GM12878 (cell line): ENCODE results near the gene PARD6A. TPM values are rescaled to one million over a fixed set of nuclear protein-coding genes. Genes with fewer than 3 reads are reported as not detected.

Experiments
- ATAC-seq: fragments of 200-7000 bp; cut with Tn5 transposase; 3 replicates; pipeline ENCODE4 v1.9.1; 2020; ENCODE audit warnings: mild to moderate bottlenecking, moderate library complexity
- BruUV-seq: library from RNA; stranded (reverse); fragments of 400-500 nt; replicated peaks from 2 replicates; lab custom pipeline; 2021; lab: Mats Ljungman, UMichigan
- CTCF ChIA-PET: fragments of 300-600 bp; sonication (Branson Sonifier 250); formaldehyde crosslinking; extraction: SDS; loops from one replicate; lab custom pipeline; 2021; ENCODE audit warnings: inconsistent platforms; lab: Yijun Ruan, JAX
- POLR2A ChIA-PET: fragments of 350-600 bp; formaldehyde crosslinking; extraction: SDS; loops from one replicate; lab custom pipeline; 2021; ENCODE audit warnings: inconsistent platforms; lab: Charles Lee
- RAD21 ChIA-PET: fragments of 300-600 bp; sonication (Branson Sonifier 250); formaldehyde crosslinking; loops from one replicate; lab custom pipeline; 2023; ENCODE audit warnings: antibody characterized with exemption; ENCODE audit not compliant: unreplicated experiment; lab: Charles Lee
- SMC1A ChIA-PET: fragments of 300-600 bp; sonication (Branson Sonifier 250); formaldehyde crosslinking; loops from one replicate; lab custom pipeline; 2023; ENCODE audit not compliant: unreplicated experiment, uncharacterized antibody; lab: Charles Lee
- DNase-seq: peaks from one replicate; pipeline ENCODE4 v3.0.0-alpha.2; 2011; ENCODE audit warnings: low read depth, low spot score
- FAIRE-seq: peaks from 3 replicates; lab custom pipeline; 2011; peaks lifted over from hg19 to GRCh38; lab: Jason Lieb, UNC
- H2AFZ ChIP-seq: 2 replicates; pipeline ENCODE4 v1.6.0; 2011; ENCODE audit warnings: low read depth, low read length, control low read depth; ENCODE audit not compliant: control insufficient read depth
- H3K27ac ChIP-seq: 2 replicates; pipeline ENCODE4 v1.5.1; 2011; ENCODE audit warnings: control low read depth; ENCODE audit not compliant: control insufficient read depth, insufficient read depth
- H3K27me3 ChIP-seq, 2 experiments: replicated peaks in 1 of 2; 2 replicates each; pipeline versions ENCODE4 v1.6.0 to v1.6.1; 2011; ENCODE audit warnings: low read length in 1 of 2; ENCODE audit not compliant: control insufficient read depth in 2 of 2, insufficient read depth in 2 of 2
- H3K36me3 ChIP-seq, 2 experiments: 2 replicates each; pipeline ENCODE4 v1.5.1; 2011; ENCODE audit warnings: low read length in 1 of 2; ENCODE audit not compliant: control insufficient read depth in 2 of 2, insufficient read depth in 2 of 2
- H3K4me1 ChIP-seq: 2 replicates; pipeline ENCODE4 v1.6.1; 2011; ENCODE audit warnings: mild to moderate bottlenecking, low read length, moderate library complexity, mixed read lengths; ENCODE audit not compliant: control insufficient read depth, insufficient read depth
- H3K4me2 ChIP-seq: 2 replicates; pipeline ENCODE4 v1.6.0; 2011; ENCODE audit warnings: control low read depth; ENCODE audit not compliant: control insufficient read depth, insufficient read depth
- H3K4me3 ChIP-seq: fragments of 200-600 bp; sonication (generic); 2 replicates; pipeline ENCODE4 v1.5.1; 2016
- H3K79me2 ChIP-seq: 2 replicates; pipeline ENCODE4 v1.6.0; 2011; ENCODE audit warnings: low read length; ENCODE audit not compliant: control insufficient read depth, insufficient read depth
- H3K9ac ChIP-seq: 2 replicates; pipeline ENCODE4 v1.8.0; 2011; ENCODE audit warnings: low read length, control low read depth, mixed read lengths; ENCODE audit not compliant: control insufficient read depth, insufficient read depth
- H3K9me3 ChIP-seq: replicated peaks from 3 replicates; pipeline ENCODE4 v1.5.1; 2011; ENCODE audit warnings: mild to moderate bottlenecking, low read length; ENCODE audit not compliant: control insufficient read depth, insufficient read depth
- H4K20me1 ChIP-seq: 2 replicates; pipeline ENCODE4 v1.6.0; 2011; ENCODE audit not compliant: control insufficient read depth, insufficient read depth
- BMI1 ChIP-seq: fragments of 450-650 bp; IDR thresholded peaks from 2 replicates; pipeline ENCODE4 v1.6.1; 2016; ENCODE audit warnings: mild to moderate bottlenecking, moderate library complexity, borderline replicate concordance
- CHD2 ChIP-seq: IDR thresholded peaks from 2 replicates; pipeline ENCODE4 v1.6.1; 2011; ENCODE audit warnings: low read depth, low read length, improper control_type of control experiment, borderline replicate concordance
- CREM ChIP-seq: IDR thresholded peaks from 2 replicates; pipeline ENCODE4 v1.6.1; 2014; ENCODE audit warnings: antibody characterized with exemption, low read depth
- E2F4 ChIP-seq: IDR thresholded peaks from 2 replicates; pipeline ENCODE4 v1.6.1; 2012; ENCODE audit warnings: low read depth, low read length, improper control_type of control experiment
- IKZF1 ChIP-seq: fragments of 450-650 bp; conservative IDR thresholded peaks from 2 replicates; pipeline ENCODE4 v1.6.1; 2017; ENCODE audit warnings: antibody characterized with exemption, mild to moderate bottlenecking
- MEF2A ChIP-seq: IDR thresholded peaks from 2 replicates; pipeline ENCODE4 v1.6.1; 2011; ENCODE audit warnings: low read depth, mild to moderate bottlenecking, low read length, moderate library complexity; ENCODE audit not compliant: insufficient read depth
- NR2C2 ChIP-seq: IDR thresholded peaks from 2 replicates; pipeline ENCODE4 v1.6.1; 2011; ENCODE audit warnings: borderline replicate concordance, low read depth; ENCODE audit not compliant: control insufficient read depth, insufficient read length
- POLR2A ChIP-seq: IDR thresholded peaks from 2 replicates; pipeline ENCODE4 v1.6.1; 2011; ENCODE audit warnings: low read depth, mild to moderate bottlenecking, low read length
- RCOR1 ChIP-seq: conservative IDR thresholded peaks from 2 replicates; pipeline ENCODE4 v1.6.1; 2012; ENCODE audit warnings: low read depth, low read length, improper control_type of control experiment
- RELB ChIP-seq: fragments of 450-650 bp; IDR thresholded peaks from 2 replicates; pipeline ENCODE4 v1.6.1; 2017; ENCODE audit warnings: low read depth, mild to moderate bottlenecking, moderate library complexity
- SIN3A ChIP-seq: IDR thresholded peaks from 2 replicates; pipeline ENCODE4 v1.6.1; 2012; ENCODE audit warnings: low read depth, low read length, improper control_type of control experiment
- ZBTB40 ChIP-seq: fragments of 450-650 bp; IDR thresholded peaks from 2 replicates; pipeline ENCODE4 v1.6.1; 2016; ENCODE audit warnings: mild to moderate bottlenecking, moderate library complexity, borderline replicate concordance
- ZSCAN29 ChIP-seq: fragments of 450-650 bp; IDR thresholded peaks from 2 replicates; pipeline ENCODE4 v1.6.1; 2017; ENCODE audit warnings: mild to moderate bottlenecking, moderate library complexity
- WGBS: methylation state at CpG from one replicate; pipeline ENCODE4 v1.1.6; 2016; ENCODE audit warnings: low lambda C conversion rate; ENCODE audit not compliant: insufficient replicate concordance, insufficient coverage; ENCODE audit errors: missing lambda C conversion rate; 5-methylcytosine and 5-hydroxymethylcytosine counted together
- in situ Hi-C: fragments of 300-500 bp; cut with MboI; formaldehyde crosslinking; loops from 9 replicates; pipeline ENCODE4 v1.14.3; 2018; ENCODE audit warnings: mixed read lengths
- intact Hi-C: fragments of 100-400 bp; cut with micrococcal nuclease; formaldehyde crosslinking; loops from one replicate; pipeline ENCODE4 v1.14.2; 2022; ENCODE audit not compliant: unreplicated experiment
- polyA plus RNA-seq, 11 experiments: library from polyadenylated mRNA; depleted of rRNA in 4 of 11; unstranded in 6 of 11; stranded (reverse) in 5 of 11; fragments of >200 nt; fragmentation: Nextera tagmentation in 4 of 11; fragmentation: Illumina TruSeq in 1 of 11; extraction: Ambion mirVana in 4 of 11; extraction: Trizol in 1 of 11; gene quantifications; 1 replicate in 1 of 11; 2 replicates in 10 of 11; pipeline versions ENCODE4 v1.2.1 to v1.2.3, GENCODE V29; 2011 to 2016; ENCODE audit warnings: inconsistent platforms in 2 of 11, missing spikeins in 2 of 11, low read depth in 1 of 11
- total RNA-seq, 4 experiments: library from RNA; depleted of rRNA in 3 of 4; stranded (reverse); fragments of >200 nt in 3 of 4; fragmentation: Illumina TruSeq in 1 of 4; extraction: Trizol in 1 of 4; gene quantifications; 2 replicates each; pipeline versions ENCODE4 v1.2.1 to v1.2.3, GENCODE V29; 2013 to 2021

Gene PARD6A
- total and polyA plus RNA-seq, 10 of the 15 experiments (the other 5 are each of a cell fraction or from before 2014, with no cell fraction given) = 0.42 to 10.1 (median 4.4) TPM

- peak within 1 kb of the TSS; percentile 88 for H3K4me3 ChIP-seq
- no peaks in the 10 kb centered on the region for H3K27me3 ChIP-seq
- FAIRE-seq (peak; percentile 88), DNase-seq (no peak), ATAC-seq (peak; percentile 80)
- peak within 1 kb of the TSS; percentile 95 for H3K4me2 ChIP-seq
- ChIA-PET POLR2A (interaction anchor here (0.5 to 1.3 kb wide), 7 partner anchors 15 to 348 kb away, joined by 3 to 12 read pairs (median 5); partner anchors contain the start of genes CTCF and GFOD2), SMC1A (interaction anchor here (0.6 to 3.0 kb wide), 11 partner anchors 10 to 185 kb away, joined by 3 to 20 read pairs (median 4); partner anchors contain the start of genes ATP6V0D1 and RIPOR1), RAD21 (interaction anchor here (0.7 to 3.1 kb wide), 12 partner anchors 22 to 269 kb away, joined by 3 to 27 read pairs (median 6); partner anchors contain the start of genes ATP6V0D1, CARMIL2 and GFOD2), CTCF (interaction anchor here (0.6 to 11.9 kb wide), 24 partner anchors 17 to 268 kb away, joined by 3 to 196 read pairs (median 4); partner anchors contain the start of genes ATP6V0D1, CARMIL2, CTCF and RANBP10)
- peak within 1 kb of the TSS; percentile 61 for H3K9ac ChIP-seq
- BruUV-seq = no TSS peak
- 1% methylated on average over 59 of the region's 78 CpGs for WGBS
- intact Hi-C loops = loop anchor here (5.0 kb wide), 1 partner anchor 175 kb away; no protein-coding TSS in a partner anchor
- peak within 1 kb of the TSS; percentile 76 for H2AFZ ChIP-seq
- H3K9me3 ChIP-seq = no peaks in the 10 kb centered on the region
- in situ Hi-C loops = no loop called here
- H3K27ac ChIP-seq = peak within 1 kb of the TSS; percentile 57
- H3K4me1 ChIP-seq = peaks cover 30% of the 10 kb centered on the region
- H3K36me3 ChIP-seq = no peaks in the 10 kb centered on the region
- H3K79me2 ChIP-seq = no peaks in the 10 kb centered on the region
- no peaks in the 10 kb centered on the region for H4K20me1 ChIP-seq
- TF ChIP-seq RELB = no peak
- TF ChIP-seq IKZF1 = peak; percentile 94
- TF ChIP-seq POLR2A = 0 out of 2 replicates have a peak, but pooled peaks have one; percentile 27
- 0 out of 2 replicates have a peak, but pooled peaks have one; percentile 49 for TF ChIP-seq E2F4
- no peak for TF ChIP-seq ZSCAN29
- TF ChIP-seq NR2C2 = peak; percentile 91
- TF ChIP-seq SIN3A = peak; percentile 83
- peak; percentile 75 for TF ChIP-seq BMI1
- TF ChIP-seq CHD2 = peak; percentile 41; the same call in 1 of the 2 replicates
- no peak for TF ChIP-seq MEF2A
- TF ChIP-seq RCOR1 = no peak
- TF ChIP-seq CREM = peak; percentile 52; the same call in 1 of the 2 replicates
- TF ChIP-seq ZBTB40 = peak; percentile 83; the same call in 1 of the 2 replicates
Observed at GRCh38 chr16:67666559-67667452, 6.0 kb downstream of the PARD6A start, which contains the start of the genes C16orf86 and ENKD1. Gene C16orf86 (plus strand): TSS chr16:67666814. CDS start chr16:67666971, 157 bp downstream. Gene ENKD1 (minus strand): TSS chr16:67666750. CDS start chr16:67666442, 308 bp downstream.
